ENCODE results near the gene ADGRB3.
"Not testable (repeated sequence)": the region's sequence is repeated elsewhere in the genome, so short reads cannot be mapped to it uniquely, and the experiment has no call there.

Gene ADGRB3

DNA sequence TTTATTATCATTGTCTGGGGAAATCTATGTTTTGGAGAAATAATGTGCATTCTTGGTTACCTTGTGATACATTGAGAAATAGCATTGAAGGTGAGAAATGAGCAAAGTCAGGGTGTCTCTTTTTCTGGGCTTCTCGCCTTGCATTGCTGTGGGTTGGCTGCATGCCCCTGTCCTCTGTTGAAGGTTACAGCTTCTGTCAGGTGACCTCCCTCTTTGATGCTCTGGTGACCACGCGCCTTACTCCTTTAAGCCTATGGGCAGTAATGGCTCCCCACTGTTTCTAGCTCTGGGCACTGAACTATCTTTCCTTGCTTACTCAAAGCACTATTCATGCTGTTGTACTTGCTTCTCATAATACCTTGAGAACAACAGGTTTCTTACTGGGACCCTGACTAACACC is 14.6 kb downstream of the ADGRB3 start:
- DNase-seq (ENCODE audit: low read depth in 2 of 2), result no peak

DNA sequence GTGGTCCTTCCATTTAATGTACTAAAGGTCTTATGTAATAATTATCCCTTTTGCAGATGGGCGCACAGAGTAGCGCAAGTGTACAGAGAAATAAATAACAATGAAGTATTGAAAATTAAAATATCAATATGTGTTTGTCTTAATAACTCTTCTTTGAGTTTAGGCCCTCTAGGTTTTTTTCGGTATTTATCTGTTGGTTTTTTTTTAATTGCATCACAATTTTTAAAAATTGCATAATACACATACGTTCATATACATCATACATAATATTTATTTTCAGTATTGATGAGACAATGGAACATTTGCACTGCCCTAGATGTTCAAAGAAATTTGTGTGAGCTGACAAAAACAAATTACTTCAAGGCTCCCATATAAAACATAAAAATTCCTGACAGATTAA is 15.1 kb downstream of the ADGRB3 start:
- DNase-seq (ENCODE audit: low read depth in 2 of 2), result no peak

DNA sequence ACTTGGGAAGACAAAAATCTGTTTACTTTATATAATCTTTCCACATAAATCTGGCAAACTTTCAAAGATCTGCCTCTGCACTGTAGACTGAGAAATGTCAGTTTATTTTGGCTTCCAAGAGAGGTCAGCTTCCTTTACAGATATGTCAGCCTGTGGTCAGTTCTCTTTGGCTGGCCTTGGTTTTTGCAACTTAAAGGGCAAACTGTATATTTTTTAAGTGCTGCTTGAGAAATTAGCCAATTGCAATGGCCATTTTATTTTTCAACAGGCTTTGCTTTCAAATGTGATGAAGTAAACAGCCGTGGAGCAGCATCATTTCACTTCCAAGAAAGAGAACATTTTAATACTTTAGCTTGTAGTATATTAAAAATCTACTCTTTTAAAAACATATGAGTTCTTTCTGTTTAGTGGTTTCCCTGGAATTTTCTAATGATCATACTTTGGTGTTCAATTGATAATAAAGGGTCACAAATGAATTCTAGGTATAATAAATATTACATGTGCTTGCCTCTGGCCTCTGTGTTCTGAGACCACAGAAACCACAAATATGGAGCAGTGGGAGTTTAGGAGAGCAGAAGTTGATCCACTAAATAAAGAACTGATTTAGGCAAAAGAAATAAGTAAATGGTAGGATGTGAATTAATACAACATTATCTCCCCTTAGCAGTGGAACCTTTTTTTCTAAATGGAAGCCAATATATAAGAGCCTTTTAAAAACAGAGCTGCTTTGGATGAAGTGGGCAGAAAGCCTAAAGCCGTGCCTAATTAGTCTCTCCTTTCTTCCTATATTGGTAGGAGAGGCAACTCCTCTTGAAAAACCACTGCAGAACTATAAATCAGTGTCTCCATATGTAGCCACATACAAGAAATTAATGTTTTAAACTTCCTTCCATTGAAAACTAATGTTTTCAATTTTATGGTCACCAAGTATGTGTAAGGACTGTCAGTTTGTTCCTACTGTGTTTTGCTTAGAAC is 16.2 kb downstream of the ADGRB3 start:
- no peak for DNase-seq (ENCODE audit: low read depth in 2 of 2)

DNA sequence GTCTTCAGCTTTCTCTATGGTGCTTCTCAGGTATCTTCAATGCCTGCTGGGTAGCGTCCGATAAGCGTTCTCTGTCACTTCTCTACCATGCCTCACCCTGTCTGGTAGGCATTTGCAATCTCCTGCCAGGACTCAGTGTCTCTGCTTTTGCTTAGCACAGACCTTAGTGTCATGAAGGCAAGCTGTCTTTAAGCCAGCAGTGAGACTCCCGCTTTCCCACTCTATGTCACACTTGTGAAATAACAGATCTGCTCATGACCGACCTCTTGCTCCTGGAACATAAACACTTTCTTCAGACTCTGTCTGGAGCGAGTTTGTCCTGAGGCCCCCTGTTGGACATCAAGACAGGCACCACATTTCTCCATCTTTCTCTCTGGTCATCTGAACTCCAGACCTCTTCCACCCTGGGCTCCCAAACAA is 17.0 kb downstream of the ADGRB3 start:
- DNase-seq (ENCODE audit: low read depth in 2 of 2), result no peak

DNA sequence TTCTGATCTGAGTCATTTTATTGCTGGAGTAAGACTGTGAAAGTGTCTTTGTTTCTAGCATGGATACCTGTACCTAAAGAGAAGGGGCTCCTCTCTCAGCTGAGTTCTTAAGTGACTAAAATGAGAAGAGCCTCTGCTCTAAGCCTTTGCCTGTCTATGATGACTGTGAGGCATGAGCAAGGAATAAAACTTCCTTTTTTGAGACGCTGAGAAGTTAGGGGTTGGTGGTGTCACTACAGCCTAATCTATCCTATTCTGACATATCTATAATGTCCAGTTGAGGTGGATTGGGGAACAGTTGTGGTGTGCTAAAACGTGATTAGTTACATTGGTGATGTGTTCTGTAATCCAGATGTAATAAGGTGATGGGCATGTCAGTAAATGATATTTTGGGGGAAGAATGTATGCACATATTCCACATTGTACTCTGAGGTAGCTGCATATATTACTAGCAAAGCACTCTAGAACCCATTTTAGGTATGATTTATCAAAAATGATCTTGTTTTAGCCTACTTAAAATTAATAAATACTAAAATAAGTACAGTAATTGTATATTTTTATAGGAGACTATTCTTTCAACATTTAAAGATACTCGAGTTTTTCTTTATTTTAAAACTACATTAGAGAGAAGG is 18.1 kb downstream of the ADGRB3 start:
- no peak for DNase-seq (ENCODE audit: low read depth in 2 of 2)

DNA sequence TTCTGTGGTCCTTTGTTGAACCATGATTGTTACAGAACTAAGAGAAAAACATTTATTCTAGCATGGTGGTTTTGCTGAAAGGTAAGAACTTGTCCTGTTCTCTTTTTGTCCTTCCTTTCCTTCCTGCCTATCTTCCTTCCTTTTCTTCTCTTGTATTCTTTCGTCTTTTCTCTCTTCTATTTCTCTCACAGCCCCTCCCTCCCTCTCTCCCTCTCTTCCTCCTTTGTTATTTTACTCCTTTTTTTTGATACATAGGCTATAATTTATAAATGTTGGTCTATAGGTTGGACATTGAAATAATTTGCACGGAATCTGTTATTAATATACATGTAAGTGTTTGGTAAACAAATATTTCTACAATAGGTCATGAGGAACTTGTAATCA is 18.6 kb downstream of the ADGRB3 start:
- no peak for DNase-seq (ENCODE audit: low read depth in 2 of 2)

DNA sequence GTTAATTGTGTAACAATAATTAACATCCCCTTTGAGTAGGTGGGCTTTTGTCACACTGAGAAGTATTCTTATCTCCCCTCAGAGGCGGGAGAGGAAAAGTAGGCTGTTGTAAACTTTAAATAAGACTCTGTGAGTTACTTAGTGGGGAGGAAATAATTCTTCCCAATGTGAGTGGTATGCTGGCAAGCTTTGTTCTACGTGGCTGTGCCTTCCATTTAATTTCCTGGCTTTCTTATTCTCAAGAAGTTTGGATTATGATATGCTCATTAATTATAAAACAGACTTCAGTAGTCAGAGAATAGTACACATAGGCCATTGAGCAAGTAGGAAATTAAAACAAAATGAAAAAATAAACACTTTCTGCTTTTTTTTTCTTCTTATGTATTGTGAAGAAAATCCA is 19.1 kb downstream of the ADGRB3 start:
- DNase-seq (ENCODE audit: low read depth in 2 of 2), result no peak

DNA sequence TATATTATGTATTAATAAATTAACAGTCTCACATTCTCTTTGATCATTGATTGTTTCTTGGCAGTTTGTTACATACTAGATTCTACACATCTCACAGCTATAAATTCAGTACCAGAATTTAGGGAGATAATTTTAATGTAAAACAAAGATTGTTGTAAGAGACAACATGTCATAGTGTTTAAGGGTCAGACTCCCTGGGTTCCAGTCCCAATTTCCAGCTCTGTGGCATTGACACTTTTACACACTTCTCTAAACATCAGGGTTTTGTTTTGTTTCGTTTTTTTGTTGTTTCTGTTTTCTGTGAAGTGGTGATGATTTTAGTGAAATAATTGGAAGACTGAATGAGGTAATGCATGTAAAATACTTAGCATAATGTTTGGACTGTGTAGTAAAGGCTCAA is 19.9 kb downstream of the ADGRB3 start:
- DNase-seq (ENCODE audit: low read depth in 2 of 2), result no peak

DNA sequence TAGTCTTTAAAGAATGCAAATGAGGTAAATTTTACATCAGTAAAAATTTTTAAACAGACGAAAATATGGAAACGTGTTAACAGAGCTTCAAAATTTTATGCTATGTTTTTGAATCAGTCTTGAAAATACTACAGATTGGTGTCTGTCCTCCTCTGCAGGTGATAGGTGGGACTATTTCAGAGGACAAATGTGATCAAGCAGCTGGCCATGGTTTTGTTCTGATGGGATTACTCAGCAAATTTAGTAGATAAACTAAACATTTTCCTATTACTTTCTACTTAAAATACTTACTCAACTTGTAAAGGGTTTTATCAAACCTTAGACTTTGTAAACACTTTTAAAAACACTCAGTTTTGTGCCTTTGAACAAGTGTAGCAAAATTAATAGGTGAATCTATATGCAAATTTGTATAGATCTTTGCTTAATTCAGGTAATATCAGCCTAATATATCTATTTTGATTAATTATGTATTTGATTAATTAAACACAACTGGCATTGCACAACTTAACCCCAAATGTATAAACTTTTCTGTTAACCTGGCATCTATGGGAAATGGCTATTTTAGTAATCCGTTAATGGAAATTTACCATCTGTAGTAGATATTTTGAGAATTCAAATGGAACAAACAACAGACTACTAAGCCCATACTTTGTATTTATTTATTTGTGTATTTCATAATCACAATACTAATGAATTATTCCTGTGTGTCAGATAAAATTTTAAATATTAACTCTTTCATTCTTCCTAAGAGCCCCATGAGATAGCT is 22.5 kb downstream of the ADGRB3 start:
- DNase-seq (ENCODE audit: low read depth in 2 of 2), result no peak

DNA sequence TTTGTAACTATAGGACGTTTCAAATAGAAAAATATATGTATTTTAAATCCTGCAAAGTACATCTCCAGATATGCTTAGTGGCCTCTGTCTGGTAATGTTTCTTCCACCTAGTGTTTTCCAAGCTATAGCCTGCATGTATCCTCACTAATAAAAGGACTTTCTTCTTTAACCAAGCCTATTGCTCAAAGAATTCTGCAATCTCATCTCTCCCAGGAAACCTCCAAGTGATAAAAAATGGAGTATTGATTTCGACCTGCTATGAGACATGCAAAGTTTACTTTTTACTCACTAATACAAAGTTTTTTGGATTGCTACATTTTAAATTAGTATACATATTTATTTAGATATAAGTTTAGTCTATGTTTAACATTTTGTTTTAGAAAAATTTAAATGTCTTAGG is 23.3 kb downstream of the ADGRB3 start:
- no peak for DNase-seq (ENCODE audit: low read depth in 2 of 2)

DNA sequence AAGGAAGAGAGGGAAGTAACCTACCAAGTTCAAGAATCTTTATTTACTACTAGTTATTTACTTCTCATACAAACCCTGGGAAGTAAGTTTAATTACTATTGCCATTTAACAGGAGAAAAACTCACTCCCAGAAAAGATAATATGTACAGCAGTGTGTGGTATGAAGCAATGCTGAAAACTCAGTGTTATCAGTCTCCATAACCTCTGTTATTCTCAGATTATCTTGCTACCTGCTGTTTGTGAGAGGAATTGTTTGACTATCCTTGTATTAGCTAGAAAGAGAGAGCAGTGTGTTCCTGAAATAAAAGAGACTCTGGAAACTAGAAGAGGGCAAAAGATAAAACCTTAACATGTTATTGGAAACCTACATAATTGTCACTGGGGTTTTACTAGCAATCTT is 38.2 kb downstream of the ADGRB3 start:
- DNase-seq (ENCODE audit: low read depth in 2 of 2), result no peak

DNA sequence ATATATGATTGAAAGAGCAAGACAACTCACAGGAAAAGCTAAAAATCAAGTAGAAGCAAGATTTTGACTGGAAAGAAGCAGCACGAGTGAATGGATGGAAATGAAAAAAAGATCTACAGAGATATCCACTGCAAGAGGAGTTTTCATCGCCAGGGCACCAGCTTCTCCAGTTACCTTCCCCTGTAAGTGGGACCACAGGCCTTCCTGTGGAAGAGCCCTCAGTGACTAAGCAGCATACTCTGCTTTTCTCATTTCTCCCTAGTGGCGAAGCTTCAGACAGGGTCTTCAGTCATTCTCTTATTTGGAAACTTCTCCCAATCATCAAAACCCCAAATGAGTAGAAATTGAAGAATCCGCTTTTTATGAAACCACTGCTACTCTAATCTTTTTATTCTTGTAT is 40.5 kb downstream of the ADGRB3 start:
- no peak for DNase-seq (ENCODE audit: low read depth in 2 of 2)

DNA sequence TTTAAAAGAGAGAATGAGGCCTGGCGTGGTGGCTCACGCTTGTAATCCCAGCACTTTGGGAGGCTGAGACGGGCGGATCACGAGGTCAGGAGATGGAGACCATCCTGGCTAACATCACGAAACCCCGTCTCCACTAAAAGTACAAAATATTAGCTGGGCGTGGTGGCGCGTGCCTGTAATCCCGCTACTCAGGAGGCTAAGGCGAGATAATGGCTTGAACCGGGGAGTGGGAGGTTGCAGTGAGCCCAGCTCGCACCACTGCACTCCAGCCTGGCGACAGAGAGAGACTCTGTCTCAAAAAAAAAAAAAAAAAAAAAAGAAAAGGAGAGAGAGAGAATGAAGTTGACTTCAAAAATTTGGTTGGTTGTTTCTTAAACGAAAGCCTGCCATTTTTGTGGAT is 41.0 kb downstream of the ADGRB3 start:
- not testable (repeated sequence) for DNase-seq (ENCODE audit: low read depth in 2 of 2)

DNA sequence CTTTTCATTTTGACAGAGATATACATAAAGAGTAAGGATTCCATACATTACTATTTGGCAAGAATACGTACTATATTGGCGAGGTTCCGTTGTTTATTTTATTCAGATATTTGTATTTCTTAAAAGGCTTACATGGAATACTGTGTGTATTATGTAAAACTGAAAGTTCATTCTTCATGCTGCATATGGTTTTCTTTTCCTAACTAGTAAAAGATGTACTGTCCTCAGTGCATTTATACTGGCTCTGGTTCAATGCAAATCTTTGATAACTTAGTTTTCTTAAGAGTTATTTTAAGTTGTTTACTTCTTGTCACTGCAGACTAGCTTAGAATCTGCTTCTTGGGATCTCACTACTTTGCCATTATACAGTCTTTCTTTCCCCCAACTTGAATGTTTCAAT is 42.0 kb downstream of the ADGRB3 start:
- DNase-seq (ENCODE audit: low read depth in 2 of 2), result no peak

DNA sequence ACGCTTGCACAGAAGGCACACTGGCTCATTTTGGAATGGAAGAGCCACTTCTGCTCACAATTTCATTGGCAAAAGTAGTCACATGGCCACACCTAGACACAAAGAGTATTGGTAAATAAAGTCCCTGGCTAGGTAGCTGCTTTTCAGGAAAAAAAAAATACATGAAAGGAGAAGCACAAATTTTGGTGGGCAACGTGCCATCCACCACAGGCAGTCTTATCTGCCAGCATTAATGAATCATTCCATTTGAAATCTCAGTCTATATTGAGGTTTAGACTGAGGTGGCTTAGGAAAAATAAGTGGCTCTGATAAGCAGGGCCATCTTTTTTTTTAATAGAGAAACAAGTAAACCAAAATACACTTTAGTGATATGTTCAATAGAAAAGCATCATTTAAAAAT is 44.3 kb downstream of the ADGRB3 start:
- no peak for DNase-seq (ENCODE audit: low read depth in 2 of 2)

DNA sequence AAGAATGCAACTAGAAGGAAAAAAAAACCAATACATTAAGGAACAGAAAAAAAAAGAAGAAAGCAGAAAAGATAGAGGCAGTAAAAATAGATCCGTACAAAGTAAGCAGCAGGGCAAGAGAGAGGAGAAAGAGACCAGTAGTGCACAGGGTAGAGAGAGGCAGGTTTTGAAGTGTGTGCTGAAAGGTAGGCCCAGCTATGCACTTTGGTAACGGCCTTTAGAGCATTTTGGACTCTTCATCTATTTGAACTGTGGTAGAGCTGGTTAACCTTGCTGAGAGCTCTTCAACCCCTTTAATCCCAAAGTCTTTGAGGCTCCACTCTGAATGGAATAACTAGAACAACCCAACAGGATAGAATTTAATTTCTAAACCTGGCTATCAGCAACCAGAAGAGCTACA is 45.2 kb downstream of the ADGRB3 start:
- DNase-seq (ENCODE audit: low read depth in 2 of 2), result no peak

DNA sequence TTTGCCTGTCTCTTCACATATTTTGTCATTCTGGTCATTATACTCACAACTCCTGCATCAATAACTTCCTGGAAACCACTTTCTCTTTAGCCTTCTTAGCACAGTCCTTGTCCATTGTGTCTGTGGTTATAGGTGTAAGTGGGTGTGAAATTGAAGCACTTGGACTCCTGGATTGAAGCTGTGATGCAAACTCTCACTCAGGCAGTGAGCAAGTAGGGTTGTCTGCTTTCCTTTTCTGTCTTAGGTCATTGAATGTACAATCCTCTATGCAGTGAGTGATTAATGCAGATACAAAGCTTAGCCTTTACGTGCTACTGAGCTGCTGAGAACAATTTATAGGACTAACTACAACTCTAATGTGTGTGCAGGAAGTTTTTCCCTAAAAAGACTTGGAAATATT is 54.8 kb downstream of the ADGRB3 start:
- no peak for DNase-seq (ENCODE audit: low read depth in 2 of 2)

DNA sequence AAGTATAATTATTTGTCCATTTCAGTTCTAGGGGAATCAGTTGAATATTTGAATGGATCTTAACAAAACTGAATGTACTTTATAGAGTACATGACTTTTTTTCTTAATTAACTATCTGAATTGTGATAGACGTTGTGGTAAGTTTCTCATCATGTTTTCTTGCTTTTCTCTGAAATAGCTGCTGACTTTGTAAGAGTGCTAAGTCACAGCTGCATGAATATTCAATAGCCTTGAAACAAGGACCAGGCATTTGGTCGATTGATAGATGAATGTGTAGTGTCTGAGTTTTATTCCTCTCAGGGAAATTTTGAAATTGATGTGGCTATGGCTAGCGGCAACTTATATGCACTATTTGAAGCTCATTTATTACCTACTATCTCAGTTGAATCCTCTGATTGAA is 56.0 kb downstream of the ADGRB3 start:
- no peak for DNase-seq (ENCODE audit: low read depth in 2 of 2)

DNA sequence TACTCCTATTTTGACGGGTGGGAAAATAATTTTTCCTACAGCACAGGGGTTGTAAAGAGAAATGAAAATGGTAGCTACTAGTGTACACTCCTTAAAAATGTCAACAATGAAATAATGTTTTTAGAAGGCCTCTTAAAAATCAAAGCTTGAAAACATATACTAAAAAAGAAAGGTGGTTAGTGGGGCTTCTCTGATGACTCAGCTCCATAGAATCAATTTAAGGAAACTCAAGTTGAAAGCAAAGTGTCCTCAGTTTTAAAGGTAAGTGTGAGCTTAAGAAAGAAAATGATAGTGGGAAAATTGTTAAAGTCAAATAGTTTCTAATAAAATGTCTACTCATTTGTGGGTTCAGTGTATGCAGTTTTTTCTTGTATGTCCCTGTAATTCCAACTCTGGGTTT is 58.2 kb downstream of the ADGRB3 start:
- no peak for DNase-seq (ENCODE audit: low read depth in 2 of 2)

DNA sequence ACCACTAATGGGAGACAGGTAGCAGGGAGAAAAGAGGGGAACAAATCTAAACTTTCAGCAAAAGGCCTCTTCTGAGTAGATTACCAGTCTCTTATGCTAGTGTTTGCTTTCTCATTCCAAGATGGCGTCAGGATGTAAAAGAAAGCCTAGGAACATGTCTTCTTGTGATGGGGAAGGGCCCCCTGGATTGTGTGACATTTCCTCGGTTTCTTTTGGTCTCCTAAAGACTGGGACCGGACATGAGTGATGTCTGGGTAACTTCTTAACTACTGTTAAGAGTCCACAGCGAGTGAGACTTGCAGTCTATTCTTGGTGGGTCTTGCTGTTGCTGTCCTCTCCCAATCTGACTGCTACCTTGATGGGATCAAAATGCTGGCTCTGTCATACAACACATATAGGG is 60.3 kb downstream of the ADGRB3 start:
- no peak for DNase-seq (ENCODE audit: low read depth in 2 of 2)

DNA sequence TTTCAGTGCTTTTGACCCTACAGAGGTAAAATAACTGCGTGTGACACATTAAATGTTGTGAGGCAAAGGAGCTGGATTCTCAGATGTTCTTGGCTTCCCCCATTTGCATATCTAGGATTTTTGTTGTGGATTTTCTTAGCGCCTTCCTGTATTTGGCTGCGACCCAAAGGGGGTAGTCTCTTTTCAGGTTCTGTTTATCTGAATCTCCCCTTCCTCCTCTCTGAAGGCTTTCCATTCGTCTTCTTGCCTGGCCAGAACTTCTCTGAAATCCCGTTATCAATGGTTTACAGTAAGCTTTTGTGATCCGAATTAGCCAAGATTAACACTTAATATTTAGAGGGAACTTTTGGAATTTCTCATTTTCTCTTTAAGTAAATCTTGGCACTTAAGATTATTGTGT is 60.8 kb downstream of the ADGRB3 start:
- DNase-seq (ENCODE audit: low read depth in 2 of 2), result no peak

DNA sequence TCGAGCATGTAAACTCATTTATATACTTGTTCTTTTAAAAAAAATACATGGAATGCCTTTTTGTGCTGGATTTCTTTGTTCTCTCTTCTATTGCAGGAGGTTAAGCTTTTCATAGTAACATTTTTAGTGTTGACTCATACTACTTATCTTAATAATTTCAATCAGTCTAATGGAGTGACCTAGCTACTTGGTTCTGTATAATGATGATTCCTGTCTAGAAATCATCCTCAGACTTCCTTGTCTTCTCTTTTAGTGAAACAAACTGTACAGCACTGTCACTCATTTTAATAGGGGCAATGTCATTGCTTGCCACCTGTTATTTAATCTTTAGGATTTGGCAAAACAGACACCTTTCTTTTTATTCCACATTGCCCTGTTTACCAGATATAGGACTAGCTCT is 62.3 kb downstream of the ADGRB3 start:
- no peak for DNase-seq (ENCODE audit: low read depth in 2 of 2)

DNA sequence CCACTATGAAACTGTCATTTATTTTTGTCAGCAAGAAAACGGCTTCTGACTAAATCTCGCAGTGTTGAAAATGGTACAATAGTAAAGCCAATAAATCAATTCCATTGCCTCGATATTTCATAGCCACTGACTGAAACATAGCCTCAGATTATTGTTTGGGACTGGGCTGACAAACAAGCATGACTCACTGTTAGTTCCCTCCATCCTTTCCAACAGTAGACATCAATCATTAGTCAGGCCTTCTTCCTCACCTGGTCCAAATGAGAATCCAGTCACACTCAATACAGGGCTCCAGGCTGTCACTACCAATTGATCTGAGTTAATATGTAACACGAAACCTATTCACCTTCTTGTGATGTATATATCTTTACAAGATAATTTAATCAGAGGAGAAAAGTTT is 66.1 kb downstream of the ADGRB3 start:
- DNase-seq (ENCODE audit: low read depth in 2 of 2), result no peak
